H9 (cell line): ENCODE measurements around the gene GGA1. TPM values are rescaled to one million over a fixed set of nuclear protein-coding genes. Genes with fewer than 3 reads are reported as not detected.

ENCODE experiments used
- DNase-seq: peaks from one replicate; pipeline ENCODE4 v3.0.0-alpha.2; 2017
- H2AFZ ChIP-seq: one replicate; pipeline ENCODE4 v1.6.1; 2013; ENCODE audit warnings: mild to moderate bottlenecking, low read length, control low read depth, moderate library complexity
- H2AK5ac ChIP-seq: 2 replicates; pipeline ENCODE4 v1.6.1; 2013; ENCODE audit warnings: low read length, control low read depth, mixed read lengths; ENCODE audit not compliant: insufficient read length
- H2BK120ac ChIP-seq: one replicate; pipeline ENCODE4 v1.6.1; 2013; ENCODE audit warnings: low read depth, mild to moderate bottlenecking, low read length, control low read depth, inconsistent platforms; ENCODE audit not compliant: poor library complexity, severe bottlenecking
- H2BK12ac ChIP-seq: 2 replicates; pipeline ENCODE4 v1.6.1; 2013; ENCODE audit warnings: low read length, control low read depth, mixed read lengths, low read depth; ENCODE audit not compliant: insufficient read length
- H2BK15ac ChIP-seq: 2 replicates; pipeline ENCODE4 v1.6.1; 2013; ENCODE audit warnings: low read depth, low read length, control low read depth
- H2BK20ac ChIP-seq: one replicate; pipeline ENCODE4 v1.6.1; 2013; ENCODE audit warnings: low read depth, mild to moderate bottlenecking, low read length, control low read depth, inconsistent platforms; ENCODE audit not compliant: poor library complexity, severe bottlenecking
- H2BK5ac ChIP-seq: 2 replicates; pipeline ENCODE4 v1.6.1; 2013; ENCODE audit warnings: low read length, control low read depth, mixed read lengths; ENCODE audit not compliant: insufficient read length
- H3K14ac ChIP-seq: 2 replicates; pipeline ENCODE4 v1.6.1; 2013; ENCODE audit warnings: low read length, control low read depth; ENCODE audit not compliant: insufficient read depth
- H3K18ac ChIP-seq: 2 replicates; pipeline ENCODE4 v1.6.1; 2013; ENCODE audit warnings: low read depth, mild to moderate bottlenecking, mixed read lengths, low read length, control low read depth; ENCODE audit not compliant: insufficient read length
- H3K23ac ChIP-seq: 2 replicates; pipeline ENCODE4 v1.6.1; 2013; ENCODE audit warnings: low read length, control low read depth, mixed read lengths, low read depth; ENCODE audit not compliant: insufficient read length
- H3K23me2 ChIP-seq: 2 replicates; pipeline ENCODE4 v1.6.1; 2013; ENCODE audit warnings: low read depth, mild to moderate bottlenecking, mixed read lengths, low read length, control low read depth; ENCODE audit not compliant: insufficient read length, poor library complexity, severe bottlenecking
- H3K27ac ChIP-seq: 2 replicates; pipeline ENCODE4 v1.5.1; 2013; ENCODE audit warnings: low read length, control low read depth, mixed read lengths, low read depth; ENCODE audit not compliant: insufficient read length
- H3K27me3 ChIP-seq: 2 replicates; pipeline ENCODE4 v1.6.1; 2013; ENCODE audit warnings: low read length, control low read depth, inconsistent platforms; ENCODE audit not compliant: insufficient read depth
- H3K4ac ChIP-seq: 2 replicates; pipeline ENCODE4 v1.6.1; 2013; ENCODE audit warnings: low read depth, mild to moderate bottlenecking, control low read depth, inconsistent platforms, low read length, moderate library complexity
- H3K4me1 ChIP-seq: 2 replicates; pipeline ENCODE4 v1.6.1; 2013; ENCODE audit warnings: low read length, control low read depth, inconsistent platforms; ENCODE audit not compliant: insufficient read depth
- H3K4me2 ChIP-seq: 2 replicates; pipeline ENCODE4 v1.6.1; 2013; ENCODE audit warnings: low read length, control low read depth, mixed read lengths; ENCODE audit not compliant: insufficient read length, insufficient read depth
- H3K56ac ChIP-seq: 2 replicates; pipeline ENCODE4 v1.6.1; 2013; ENCODE audit warnings: low read depth, mild to moderate bottlenecking, mixed read lengths, low read length, control low read depth; ENCODE audit not compliant: insufficient read length
- H3K79me1 ChIP-seq: 2 replicates; pipeline ENCODE4 v1.6.1; 2013; ENCODE audit warnings: low read depth, mild to moderate bottlenecking, moderate library complexity, low read length, control low read depth, inconsistent platforms; ENCODE audit not compliant: insufficient read depth, poor library complexity, severe bottlenecking
- H3K79me2 ChIP-seq: 2 replicates; pipeline ENCODE4 v1.6.1; 2013; ENCODE audit warnings: low read length, control low read depth, inconsistent platforms; ENCODE audit not compliant: insufficient read depth
- H3K9ac ChIP-seq: 2 replicates; pipeline ENCODE4 v1.6.1; 2013; ENCODE audit warnings: low read length, control low read depth, mixed read lengths; ENCODE audit not compliant: insufficient read length; ENCODE audit errors: extremely low read depth
- H3K9me3 ChIP-seq: one replicate; pipeline ENCODE4 v1.6.1; 2013; ENCODE audit warnings: low read depth, low read length, inconsistent platforms; ENCODE audit not compliant: control insufficient read depth
- H3T11ph ChIP-seq: one replicate; pipeline ENCODE4 v1.6.1; 2013; ENCODE audit warnings: mild to moderate bottlenecking, low read length, control low read depth, inconsistent platforms
- H4K20me1 ChIP-seq: one replicate; pipeline ENCODE4 v1.6.1; 2013; ENCODE audit not compliant: control insufficient read depth, insufficient read length, insufficient read depth
- H4K5ac ChIP-seq: 2 replicates; pipeline ENCODE4 v1.6.1; 2013; ENCODE audit warnings: low read depth, mild to moderate bottlenecking, mixed read lengths, low read length, control low read depth; ENCODE audit not compliant: insufficient read length
- H4K8ac ChIP-seq: replicated peaks from 2 replicates; pipeline ENCODE4 v1.6.1; 2013; ENCODE audit warnings: low read length, control low read depth, mixed read lengths, low read depth; ENCODE audit not compliant: insufficient read length
- H4K91ac ChIP-seq: 2 replicates; pipeline ENCODE4 v1.6.1; 2013; ENCODE audit warnings: low read depth, mild to moderate bottlenecking, moderate library complexity, mixed read lengths, low read length, control low read depth; ENCODE audit not compliant: insufficient read length
- H3K27ac Mint-ChIP-seq, 3 experiments: 2 replicates in 2 of 3; 3 replicates in 1 of 3; pipeline ENCODE4 v1.8.0; 2020 to 2021; ENCODE audit warnings: mixed read lengths in 3 of 3, mild to moderate bottlenecking in 1 of 3, moderate library complexity in 1 of 3
- H3K27me3 Mint-ChIP-seq: 2 replicates; pipeline ENCODE4 v1.8.0; 2021; ENCODE audit warnings: low read depth, mild to moderate bottlenecking, moderate library complexity, mixed read lengths
- H3K36me3 Mint-ChIP-seq, 3 experiments: 2 replicates in 2 of 3; 3 replicates in 1 of 3; pipeline ENCODE4 v1.8.0; 2020 to 2021; ENCODE audit warnings: low read depth in 3 of 3, mixed read lengths in 3 of 3; ENCODE audit not compliant: insufficient read depth in 1 of 3
- H3K4me1 Mint-ChIP-seq, 2 experiments: 2 replicates each; pipeline ENCODE4 v1.8.0; 2020; ENCODE audit warnings: mixed read lengths in 2 of 2
- H3K4me3 Mint-ChIP-seq, 2 experiments: 2 replicates in 1 of 2; 3 replicates in 1 of 2; pipeline ENCODE4 v1.8.0; 2020 to 2021; ENCODE audit warnings: mild to moderate bottlenecking in 2 of 2, mixed read lengths in 2 of 2, moderate library complexity in 1 of 2
- H3K9me3 Mint-ChIP-seq, 2 experiments: 2 replicates in 1 of 2; 3 replicates in 1 of 2; pipeline ENCODE4 v1.8.0; 2020; ENCODE audit warnings: mild to moderate bottlenecking in 2 of 2, mixed read lengths in 2 of 2, moderate library complexity in 1 of 2
- CTCF ChIP-seq: fragments of 200-600 bp; sonication (generic); conservative IDR thresholded peaks from 3 replicates; pipeline ENCODE4 v1.8.0; 2021; ENCODE audit warnings: antibody characterized with exemption, mild to moderate bottlenecking
- WGBS: extraction: QIAGEN DNeasy Blood & Tissue Kit; methylation state at CpG from one replicate; pipeline ENCODE4 v1.1.7; 2013; ENCODE audit warnings: missing lambda C conversion rate, low lambda C conversion rate, mixed read lengths; ENCODE audit not compliant: insufficient read length; ENCODE audit errors: extremely low coverage; 5-methylcytosine and 5-hydroxymethylcytosine counted together
- total RNA-seq: library from RNA; stranded (reverse); gene quantifications from 2 replicates; pipeline ENCODE4 v1.2.1, GENCODE V29; 2021

The GGA1 gene
- total RNA-seq, 1 experiment from 2014 or later = 61.7 TPM

DNA sequence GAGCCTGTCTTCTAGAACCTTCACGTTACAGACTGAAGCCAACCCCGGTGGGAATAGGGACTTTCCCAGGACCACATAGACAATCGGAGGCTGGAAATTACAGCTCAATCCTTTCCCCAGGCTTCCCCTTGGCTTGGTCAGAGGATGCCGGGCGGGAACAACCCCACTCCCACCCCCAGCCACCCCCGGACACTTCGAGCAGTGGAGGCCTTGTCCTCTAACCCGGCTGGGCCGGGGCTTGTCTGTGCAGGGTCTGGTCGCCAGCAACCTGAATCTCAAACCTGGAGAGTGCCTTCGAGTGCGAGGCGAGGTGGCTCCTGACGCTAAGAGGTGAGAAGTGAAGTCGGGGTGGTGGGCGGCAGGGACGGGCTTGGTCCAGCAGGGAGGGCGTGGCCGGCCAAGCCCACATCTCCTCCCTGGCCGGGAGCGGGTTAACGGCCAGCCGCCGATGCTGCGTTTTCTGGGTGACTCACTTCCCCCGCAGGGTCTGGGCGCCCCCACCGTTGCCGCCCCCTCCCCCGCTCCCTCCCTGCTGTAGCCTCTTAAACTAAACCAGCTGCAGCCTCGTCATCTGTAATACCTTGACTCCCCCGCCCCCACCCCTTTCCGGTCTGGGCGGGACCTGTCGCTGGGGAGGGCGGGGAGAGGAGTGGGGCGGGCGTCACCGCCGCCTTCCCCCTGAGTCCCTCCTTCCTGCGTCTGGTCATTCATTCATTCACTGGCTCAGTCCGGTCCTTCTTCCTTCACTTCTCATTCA lies 68.3 kb downstream of the GGA1 start:
- H2BK5ac ChIP-seq = no peak overlapping the region
- H2AK5ac ChIP-seq = no peak overlapping the region
- H2AFZ ChIP-seq = no peak overlapping the region
- no CpG with 5 or more reads among the region's 42 CpGs for WGBS
- H2BK120ac ChIP-seq = no peak overlapping the region
- H3T11ph ChIP-seq = no peak overlapping the region
- H3K27ac Mint-ChIP-seq = peak overlapping the region in 2 of 3 experiments; percentile 61 to 89; a peak in 3 of 7 replicates
- DNase-seq = peak; percentile 97
- no peaks in the 10 kb centered on the region; a peak in 1 of 7 replicates for H3K36me3 Mint-ChIP-seq
- H3K9me3 Mint-ChIP-seq = no peaks in the 10 kb centered on the region
- no peak overlapping the region for H3K9ac ChIP-seq
- H4K8ac ChIP-seq = no peak overlapping the region
- no peak overlapping the region for H3K18ac ChIP-seq
- H3K4me1 ChIP-seq = no peaks in the 10 kb centered on the region
- H3K4ac ChIP-seq = no peak overlapping the region
- H3K9me3 ChIP-seq = no peaks in the 10 kb centered on the region
- H3K23me2 ChIP-seq = peaks cover 3% of the 10 kb centered on the region
- no peak overlapping the region for H2BK12ac ChIP-seq
- no peak overlapping the region for H2BK15ac ChIP-seq
- H3K4me2 ChIP-seq = peak overlapping the region; percentile 76
- peaks cover 5 to 24% of the 10 kb centered on the region in 2 experiments for H3K4me1 Mint-ChIP-seq
- H3K14ac ChIP-seq = no peak overlapping the region
- peak overlapping the region; percentile 60 to 73 for H3K4me3 Mint-ChIP-seq
- no peak overlapping the region for H3K23ac ChIP-seq
- no peaks in the 10 kb centered on the region for H4K20me1 ChIP-seq
- no peaks in the 10 kb centered on the region for H3K79me1 ChIP-seq
- H3K27me3 Mint-ChIP-seq = peaks cover 6% of the 10 kb centered on the region
- H4K5ac ChIP-seq = no peak overlapping the region
- H3K27ac ChIP-seq = no peak overlapping the region
- H3K79me2 ChIP-seq = no peaks in the 10 kb centered on the region
- H3K27me3 ChIP-seq = no peaks in the 10 kb centered on the region
- no peak for TF ChIP-seq CTCF
- H2BK20ac ChIP-seq = no peak overlapping the region
- no peak overlapping the region for H3K56ac ChIP-seq
- no peak overlapping the region for H4K91ac ChIP-seq
